ENCODE measurements around the gene USP32. TPM values are rescaled to one million over a fixed set of nuclear protein-coding genes. Genes with fewer than 3 reads are reported as not detected.

USP32 gene
- polyA plus RNA-seq, 1 experiment: 23.8 TPM

GRCh38 chr17:60311936-60312335 is 80.0 kb downstream of the USP32 start:
- Histone ChIP-seq H3K36me3 (ENCODE audit: control insufficient read depth, insufficient read depth, low read length) (no peaks in the 10 kb centered on the region), H3K4me3 (ENCODE audit: low read depth, low read length) (no peak overlapping the region), H3K27me3 (ENCODE audit: control insufficient read depth, insufficient read depth, low read length) (no peaks in the 10 kb centered on the region)
- TF ChIP-seq CTCF (IDR thresholded peaks at IDR 0.05; ENCODE audit: insufficient read depth, low read depth, low read length): no peak
- no peak for DNase-seq (ENCODE audit: low read depth)
- CTCF ChIA-PET: interaction anchor here (0.6 to 0.7 kb wide), 2 partner anchors 9 to 57 kb away, joined by 3 read pairs; no protein-coding TSS in a partner anchor
- POLR2A ChIA-PET: no interaction called here

GRCh38 chr17:60311186-60311585 is 80.7 kb downstream of the USP32 start:
- POLR2A ChIA-PET: no interaction called here

GRCh38 chr17:60305141-60305540 is 86.8 kb downstream of the USP32 start:
- no peak for TF ChIP-seq CTCF (IDR thresholded peaks at IDR 0.05; ENCODE audit: insufficient read depth, low read depth, low read length)
- CTCF ChIA-PET: no interaction called here
- no peak for DNase-seq (ENCODE audit: low read depth)
- POLR2A ChIA-PET: no interaction called here
- H3K27me3 ChIP-seq (ENCODE audit: control insufficient read depth, insufficient read depth, low read length): no peaks in the 10 kb centered on the region
- no peaks in the 10 kb centered on the region for H3K36me3 ChIP-seq (ENCODE audit: control insufficient read depth, insufficient read depth, low read length)
- H3K4me3 ChIP-seq (ENCODE audit: low read depth, low read length): no peak overlapping the region

More at GRCh38 chr17:60311186-60311585, 80.7 kb downstream of the USP32 start:
- no peaks in the 10 kb centered on the region for H3K27me3 ChIP-seq (ENCODE audit: control insufficient read depth, insufficient read depth, low read length)
- H3K4me3 ChIP-seq (ENCODE audit: low read depth, low read length): no peak overlapping the region
- H3K36me3 ChIP-seq (ENCODE audit: control insufficient read depth, insufficient read depth, low read length): no peaks in the 10 kb centered on the region
- no peak for TF ChIP-seq CTCF (IDR thresholded peaks at IDR 0.05; ENCODE audit: insufficient read depth, low read depth, low read length)
- CTCF ChIA-PET: interaction anchor here (0.6 kb wide), 1 partner anchor 62 kb away, joined by 7 read pairs; no protein-coding TSS in a partner anchor
- DNase-seq (ENCODE audit: low read depth): no peak

GRCh38 chr17:60304502-60304901 is 87.4 kb downstream of the USP32 start:
- POLR2A ChIA-PET: no interaction called here
- Histone ChIP-seq H3K36me3 (ENCODE audit: control insufficient read depth, insufficient read depth, low read length) (no peaks in the 10 kb centered on the region), H3K27me3 (ENCODE audit: control insufficient read depth, insufficient read depth, low read length) (no peaks in the 10 kb centered on the region), H3K4me3 (ENCODE audit: low read depth, low read length) (no peak overlapping the region)
- no peak for TF ChIP-seq CTCF (IDR thresholded peaks at IDR 0.05; ENCODE audit: insufficient read depth, low read depth, low read length)
- DNase-seq (ENCODE audit: low read depth): no peak
- CTCF ChIA-PET: interaction anchor here (1.4 kb wide), 1 partner anchor 14 kb away, joined by 3 read pairs; no protein-coding TSS in a partner anchor

DNA sequence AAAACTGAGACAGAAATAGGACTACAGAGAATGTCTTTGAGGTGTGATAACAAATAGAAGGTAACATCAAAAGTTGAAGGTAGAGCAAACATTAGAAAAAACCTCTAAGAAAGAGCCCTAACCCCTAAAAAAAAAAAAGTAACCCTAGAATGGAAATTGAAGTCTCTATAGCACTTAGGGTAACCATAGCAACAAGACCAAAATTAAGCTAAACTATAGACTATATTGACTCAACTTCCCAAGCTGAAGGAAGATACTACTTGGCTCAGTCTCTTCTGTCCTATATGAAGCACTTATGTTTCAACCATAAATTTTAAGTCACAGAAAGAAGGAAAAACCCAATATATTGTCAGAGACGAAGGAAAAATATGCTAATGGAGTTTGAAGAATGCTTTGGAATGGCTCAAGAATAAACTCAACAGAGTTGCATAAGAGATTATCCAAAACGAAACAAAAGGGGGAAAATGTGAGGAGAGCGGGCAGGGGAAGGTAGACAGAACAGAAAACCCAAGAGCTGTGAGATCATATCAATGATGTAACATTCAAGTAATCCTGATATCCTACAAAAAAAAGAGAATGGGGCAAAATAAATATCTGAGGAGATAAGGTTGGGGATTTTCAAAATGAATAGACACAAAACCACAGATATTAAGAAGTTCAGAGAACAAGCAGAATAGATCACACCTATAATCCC is 88.4 kb downstream of the USP32 start:
- TF ChIP-seq CTCF (IDR thresholded peaks at IDR 0.05; ENCODE audit: insufficient read depth, low read depth, low read length): no peak
- POLR2A ChIA-PET: no interaction called here
- CTCF ChIA-PET: interaction anchor here (1.4 kb wide), 1 partner anchor 13 kb away, joined by 3 read pairs; no protein-coding TSS in a partner anchor

More for the DNA sequence above, 88.4 kb downstream of the USP32 start:
- Histone ChIP-seq H3K36me3 (ENCODE audit: control insufficient read depth, insufficient read depth, low read length) (no peaks in the 10 kb centered on the region), H3K4me3 (ENCODE audit: low read depth, low read length) (no peak overlapping the region), H3K27me3 (ENCODE audit: control insufficient read depth, insufficient read depth, low read length) (no peaks in the 10 kb centered on the region)
- no peak for DNase-seq (ENCODE audit: low read depth)
